Measurements from ENCODE around the gene DUS2.
"Not testable (repeated sequence)": the region's sequence is repeated elsewhere in the genome, so short reads cannot be mapped to it uniquely, and the experiment has no call there.

The DUS2 gene

DNA sequence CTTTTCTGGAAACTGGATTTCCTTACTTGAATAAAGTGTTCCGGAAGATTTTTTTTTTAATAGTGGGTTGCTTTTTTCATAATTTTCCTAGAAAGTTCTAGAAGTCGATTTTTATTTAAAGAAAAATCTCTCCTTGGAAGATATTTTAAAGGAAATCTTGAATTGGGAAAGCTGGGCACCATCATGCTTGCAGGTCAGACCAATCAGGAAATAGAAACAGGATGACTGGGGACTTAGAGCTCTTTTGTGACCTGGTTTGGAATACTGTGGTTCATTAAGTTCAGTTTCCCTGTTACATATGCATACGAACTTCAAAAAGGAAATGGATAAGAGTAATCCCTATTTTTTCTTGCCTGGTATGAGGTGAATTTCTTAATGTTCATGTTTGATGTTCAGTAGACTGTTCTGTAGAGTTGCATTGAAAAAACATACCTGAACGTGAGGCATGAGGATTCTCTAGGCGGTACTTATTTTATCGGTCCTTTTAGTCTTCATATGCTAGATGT, 63.3 kb downstream of the DUS2 start:
- Histone ChIP-seq H3K4me3 (peak overlapping the region; percentile 81 to 96 (median 89)), H3K27ac (peak overlapping the region; percentile 53 to 98 (median 91))

DNA sequence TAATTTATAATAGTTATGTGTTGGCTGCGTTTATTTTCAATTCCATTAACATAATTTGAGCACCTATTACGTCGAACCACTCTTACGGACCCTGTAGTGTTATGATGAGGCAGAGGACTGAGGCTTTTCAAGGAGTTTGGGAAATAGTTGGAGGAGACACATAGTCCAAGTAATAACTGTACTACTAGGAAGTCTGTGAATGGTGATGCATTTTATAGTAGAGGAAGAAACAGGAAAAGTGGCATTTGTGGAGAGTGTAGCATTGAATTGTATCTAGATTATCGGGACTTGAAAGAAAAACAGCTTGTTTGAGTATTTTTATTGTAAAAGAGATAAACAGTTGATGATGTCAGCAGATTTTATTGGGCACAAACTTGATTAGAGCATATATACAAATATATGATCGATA, 63.8 kb downstream of the DUS2 start:
- H3K27ac ChIP-seq = peak overlapping the region in 14 of 21 experiments; percentile 1 to 98 (median 92)
- H3K4me3 ChIP-seq = peak overlapping the region; percentile 81 to 96 (median 89)

- H3K27ac ChIP-seq = peak overlapping the region in 5 of 21 experiments; percentile 88 to 98 (median 93)
- H3K4me3 ChIP-seq = peak overlapping the region in 1 of 7 experiments; percentile 87
Measured at GRCh38 chr16:68087688-68088087, 64.6 kb downstream of the DUS2 start.

DNA sequence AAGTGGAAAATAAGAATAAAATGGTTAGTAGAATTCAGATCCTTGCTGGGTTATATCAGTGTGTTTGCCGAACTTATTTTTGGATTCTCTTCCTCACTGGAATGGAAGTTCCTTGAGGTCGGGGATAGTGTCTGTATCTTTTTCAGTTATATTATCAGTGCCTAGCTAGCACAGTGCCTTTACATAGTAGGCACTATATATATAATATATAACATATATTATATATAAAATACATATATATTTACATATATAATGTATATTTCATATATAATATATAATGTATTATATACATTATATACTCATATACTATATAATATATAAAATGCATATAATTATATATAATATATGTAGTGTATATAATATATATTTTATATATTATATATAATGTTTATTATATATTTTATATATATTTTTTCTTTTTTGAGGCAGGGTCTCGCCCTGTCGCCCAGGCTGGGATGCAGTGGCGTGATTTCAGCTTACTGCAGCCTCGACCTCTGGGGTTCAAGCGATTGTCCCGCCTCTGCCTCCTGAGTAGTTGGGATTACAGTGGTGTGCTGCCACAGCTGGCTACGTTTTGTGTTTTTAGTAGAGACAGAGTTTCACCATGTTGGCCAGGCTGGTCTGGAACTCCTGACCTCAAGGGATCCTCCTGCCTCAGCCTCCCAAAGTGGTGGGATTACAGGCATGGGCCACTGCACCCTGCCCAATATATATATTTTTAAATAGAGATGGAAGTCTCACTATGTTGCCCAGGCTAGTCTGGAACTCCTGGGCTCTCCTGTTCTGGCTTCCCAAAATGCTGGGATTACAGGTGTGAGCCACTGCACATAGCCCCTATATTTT, 65.3 kb downstream of the DUS2 start:
- no peak overlapping the region for H3K27ac ChIP-seq

DNA sequence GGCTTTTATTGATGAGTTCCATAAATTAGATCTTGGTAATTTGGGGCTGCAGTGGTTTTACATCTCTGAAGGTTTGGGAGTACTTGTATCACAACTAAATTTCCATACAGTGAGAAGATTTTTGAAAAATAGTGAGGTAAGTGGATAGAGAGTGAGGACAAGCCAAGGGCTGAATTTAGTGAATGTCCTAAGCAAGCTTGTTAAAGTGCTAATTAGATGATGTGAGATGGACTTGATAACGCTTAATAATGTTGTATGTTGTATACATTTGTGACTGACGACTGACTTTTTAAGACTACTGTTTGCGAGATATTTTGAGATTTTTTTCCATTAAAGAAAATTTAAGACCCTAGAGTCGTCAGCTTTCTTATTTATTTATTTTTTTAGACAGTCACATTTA, 66.0 kb downstream of the DUS2 start:
- H3K4me3 ChIP-seq = no peak overlapping the region

More for the DNA sequence above, 65.3 kb downstream of the DUS2 start:
- no peak overlapping the region for H3K4me3 ChIP-seq

DNA sequence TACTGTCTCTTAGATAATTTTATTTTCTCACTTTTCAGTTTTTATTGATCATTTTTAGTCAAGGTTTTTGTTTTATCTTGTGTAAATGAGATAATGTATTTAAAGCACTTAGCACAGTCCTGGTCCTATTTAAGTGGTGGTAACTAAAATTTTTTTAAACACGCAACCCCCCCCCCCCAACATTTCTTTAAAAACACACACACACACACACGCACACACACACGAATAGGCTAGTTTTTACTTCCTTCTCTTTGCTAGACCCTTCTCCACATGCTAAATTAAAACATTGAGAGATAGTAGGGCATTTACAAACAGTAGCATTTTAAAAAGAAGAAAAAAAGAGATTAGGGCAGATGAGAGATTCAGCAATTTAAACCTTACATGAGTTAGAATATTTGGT, 67.0 kb downstream of the DUS2 start:
- peak overlapping the region in 1 of 21 experiments; percentile 30 for H3K27ac ChIP-seq

More for the DNA sequence above, 66.0 kb downstream of the DUS2 start:
- H3K27ac ChIP-seq = no peak overlapping the region

GRCh38 chr16:68090533-68090932, 67.4 kb downstream of the DUS2 start:
- peak overlapping the region in 4 of 21 experiments; percentile 11 to 49 (median 28) for H3K27ac ChIP-seq
- no peak overlapping the region for H3K4me3 ChIP-seq

More for the DNA sequence above, 67.0 kb downstream of the DUS2 start:
- H3K4me3 ChIP-seq = no peak overlapping the region

- Histone ChIP-seq H3K4me3 (no peak overlapping the region), H3K27ac (peak overlapping the region in 11 of 21 experiments; percentile 2 to 52 (median 41))
Measured at GRCh38 chr16:68091380-68092261, 68.5 kb downstream of the DUS2 start.

GRCh38 chr16:68092275-68092674, 69.2 kb downstream of the DUS2 start:
- H3K4me3 ChIP-seq = not testable (repeated sequence)
- H3K27ac ChIP-seq = peak overlapping the region in 9 of 21 experiments; percentile 2 to 52 (median 41)

DNA sequence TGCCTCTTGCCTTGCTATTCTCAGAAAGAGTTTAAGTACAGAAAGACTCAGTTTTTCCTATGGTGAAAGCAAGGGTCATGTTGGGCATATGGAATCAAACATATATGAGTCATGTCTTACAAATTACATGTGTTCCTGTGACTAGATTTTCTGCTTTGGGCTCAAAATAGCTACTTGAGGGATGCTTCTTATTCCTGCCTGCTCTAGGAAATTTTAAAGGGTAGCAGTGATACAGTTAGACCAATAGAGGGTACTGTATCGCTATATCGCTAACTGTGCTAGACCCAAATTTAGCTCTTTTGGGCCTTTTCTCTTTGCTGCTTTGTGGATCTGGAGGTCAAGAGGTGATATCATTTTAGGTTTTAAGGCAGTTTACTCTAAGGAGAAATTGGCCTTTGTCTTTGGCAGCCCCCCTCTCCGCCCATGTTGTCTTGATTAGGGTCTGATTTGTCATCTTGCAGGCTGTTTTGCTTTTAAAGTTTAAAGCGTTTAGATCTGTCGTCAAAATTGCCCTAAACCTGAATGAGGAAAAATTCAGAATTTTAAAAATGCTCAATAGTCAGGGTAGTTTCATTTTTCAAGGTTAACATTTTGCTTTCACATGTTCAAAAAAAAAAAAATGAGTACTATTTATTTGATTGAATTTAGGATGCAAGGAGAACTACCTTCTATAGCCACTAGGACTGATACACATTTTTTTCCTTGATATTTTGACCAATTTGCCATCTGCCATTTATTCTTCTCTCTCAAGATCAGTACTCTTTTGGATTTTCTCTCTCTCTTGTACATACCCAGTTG, 70.9 kb downstream of the DUS2 start:
- Histone ChIP-seq H3K4me3 (no peak overlapping the region), H3K27ac (peak overlapping the region in 3 of 21 experiments; percentile 8 to 28 (median 21))

- Histone ChIP-seq H3K27ac (peak overlapping the region in 1 of 21 experiments; percentile 21), H3K4me3 (no peak overlapping the region)
Measured at GRCh38 chr16:68094614-68094934, 71.5 kb downstream of the DUS2 start.

- Histone ChIP-seq H3K4me3 (no peak overlapping the region), H3K27ac (no peak overlapping the region)
Measured at GRCh38 chr16:68096491-68096890, 73.4 kb downstream of the DUS2 start.

DNA sequence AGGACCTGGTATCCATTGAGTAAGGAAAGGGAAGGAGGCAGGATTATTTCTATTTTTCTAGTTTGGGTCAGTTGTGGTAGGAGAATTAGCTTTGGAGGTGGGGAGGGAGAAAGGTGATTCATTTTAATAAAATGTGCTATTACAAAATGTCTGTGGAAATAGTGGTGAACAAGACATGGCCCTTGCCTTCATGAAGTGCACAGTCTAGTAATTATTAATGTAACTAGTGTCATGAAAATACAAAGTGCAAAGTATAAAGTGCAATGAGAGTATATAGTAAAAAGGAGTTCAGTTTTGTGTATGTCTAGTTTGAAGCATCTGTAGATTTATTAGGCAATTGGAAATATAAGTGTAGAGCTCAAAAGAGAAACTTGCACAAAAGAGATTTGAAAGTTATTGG, 74.0 kb downstream of the DUS2 start:
- Histone ChIP-seq H3K4me3 (no peak overlapping the region), H3K27ac (no peak overlapping the region)

- H3K27ac ChIP-seq = no peak overlapping the region
- no peak overlapping the region for H3K4me3 ChIP-seq
Measured at GRCh38 chr16:68097895-68098294, 74.8 kb downstream of the DUS2 start.

- H3K27ac ChIP-seq = no peak overlapping the region
Measured at GRCh38 chr16:68100488-68100887, 77.4 kb downstream of the DUS2 start.

GRCh38 chr16:68105611-68106010, 82.5 kb downstream of the DUS2 start:
- Histone ChIP-seq H3K4me3 (no peak overlapping the region), H3K27ac (no peak overlapping the region)

More at GRCh38 chr16:68100488-68100887, 77.4 kb downstream of the DUS2 start:
- H3K4me3 ChIP-seq = no peak overlapping the region

GRCh38 chr16:68107230-68107928, 84.3 kb downstream of the DUS2 start:
- H3K4me3 ChIP-seq, H3K27ac ChIP-seq: not testable (repeated sequence)

DNA sequence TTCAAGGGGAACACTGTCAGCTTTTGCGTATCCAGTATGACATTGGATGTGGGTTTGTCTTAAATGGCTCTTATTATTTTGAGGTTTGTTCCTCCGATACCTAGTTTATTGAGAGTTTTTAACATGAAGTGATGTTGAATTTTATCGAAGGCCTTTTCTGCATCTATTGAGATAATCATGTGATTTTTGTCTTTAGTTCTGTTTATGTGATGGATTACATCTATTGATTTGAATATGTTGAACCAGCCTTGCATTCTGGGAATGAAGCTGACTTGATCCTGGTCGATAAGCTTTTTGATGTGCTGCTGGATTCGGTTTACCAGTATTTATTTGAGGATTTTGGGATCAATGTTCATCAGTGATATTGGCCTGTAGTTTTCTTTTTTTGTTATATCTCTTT, 86.1 kb downstream of the DUS2 start:
- not testable (repeated sequence) for H3K4me3 ChIP-seq, H3K27ac ChIP-seq

GRCh38 chr16:68110611-68111010, 87.5 kb downstream of the DUS2 start:
- H3K4me3 ChIP-seq, H3K27ac ChIP-seq: not testable (repeated sequence)

Measured in skin epidermis (tissue), 12 donors.